DOHH2 (cell line): ENCODE data around the gene RSAD2.

Experiments
- H3F3A ChIP-seq: fragments of 200-600 bp; sonication (generic), shearing (Covaris generic); 2 replicates; pipeline ENCODE4 v1.6.0; 2016; ENCODE audit warnings: antibody characterized with exemption, mild to moderate bottlenecking; ENCODE audit not compliant: control insufficient read depth, insufficient read depth
- H3K27ac ChIP-seq: fragments of 200-600 bp; sonication (generic); 2 replicates; pipeline ENCODE4 v1.5.1; 2014; ENCODE audit warnings: low read depth, mild to moderate bottlenecking, low read length, moderate library complexity
- H3K27me3 ChIP-seq: fragments of 200-600 bp; sonication (generic); 2 replicates; pipeline ENCODE4 v1.6.1; 2014; ENCODE audit warnings: mild to moderate bottlenecking, low read length, mixed read lengths; ENCODE audit not compliant: control insufficient read depth
- H3K36me3 ChIP-seq: fragments of 200-600 bp; sonication (generic); 2 replicates; pipeline ENCODE4 v1.6.1; 2014; ENCODE audit warnings: mild to moderate bottlenecking, low read length, moderate library complexity, mixed read lengths; ENCODE audit not compliant: control insufficient read depth
- H3K4me1 ChIP-seq: fragments of 200-600 bp; sonication (generic); 2 replicates; pipeline ENCODE4 v1.6.1; 2014; ENCODE audit warnings: mild to moderate bottlenecking, low read length, mixed read lengths; ENCODE audit not compliant: control insufficient read depth
- H3K4me2 ChIP-seq: fragments of 200-600 bp; sonication (generic); 2 replicates; pipeline ENCODE4 v1.6.0; 2014; ENCODE audit warnings: mild to moderate bottlenecking, low read length, moderate library complexity
- H3K4me3 ChIP-seq: fragments of 200-600 bp; sonication (generic); 2 replicates; pipeline ENCODE4 v1.5.1; 2014; ENCODE audit warnings: mild to moderate bottlenecking, low read length, mixed read lengths
- H3K79me2 ChIP-seq: fragments of 200-600 bp; sonication (generic); 2 replicates; pipeline ENCODE4 v1.6.1; 2014; ENCODE audit warnings: mild to moderate bottlenecking, low read length, mixed read lengths; ENCODE audit not compliant: control insufficient read depth
- H3K9me2 ChIP-seq: fragments of 200-600 bp; sonication (generic); replicated peaks from 2 replicates; pipeline ENCODE4 v1.6.1; 2014; ENCODE audit warnings: mild to moderate bottlenecking, low read length, mixed read lengths; ENCODE audit not compliant: control insufficient read depth
- H3K9me3 ChIP-seq: fragments of 200-600 bp; sonication (generic); 2 replicates; pipeline ENCODE4 v1.6.1; 2014; ENCODE audit warnings: antibody characterized with exemption, low read length, mixed read lengths; ENCODE audit not compliant: control insufficient read depth, insufficient read depth
- H4K20me1 ChIP-seq: fragments of 200-600 bp; sonication (generic); 2 replicates; pipeline ENCODE4 v1.6.0; 2014; ENCODE audit warnings: low read depth, mild to moderate bottlenecking, antibody characterized with exemption, low read length, moderate library complexity; ENCODE audit not compliant: control insufficient read depth, insufficient read depth
- EZH2phosphoT487 ChIP-seq: fragments of 200-600 bp; sonication (generic); IDR thresholded peaks from 2 replicates; pipeline ENCODE4 v1.6.1; 2017; ENCODE audit warnings: borderline replicate concordance, mild to moderate bottlenecking, antibody characterized with exemption, low read length, moderate library complexity, mixed read lengths
- TF ChIP-seq, protein P1 (sequence below): fragments of 200-600 bp; sonication (generic); IDR thresholded peaks from one replicate; pipeline ENCODE4 v1.5.1; 2014; ENCODE audit warnings: antibody characterized with exemption, mild to moderate bottlenecking, low read depth, low read length; ENCODE audit not compliant: poor library complexity, severe bottlenecking

The RSAD2 gene

DNA sequence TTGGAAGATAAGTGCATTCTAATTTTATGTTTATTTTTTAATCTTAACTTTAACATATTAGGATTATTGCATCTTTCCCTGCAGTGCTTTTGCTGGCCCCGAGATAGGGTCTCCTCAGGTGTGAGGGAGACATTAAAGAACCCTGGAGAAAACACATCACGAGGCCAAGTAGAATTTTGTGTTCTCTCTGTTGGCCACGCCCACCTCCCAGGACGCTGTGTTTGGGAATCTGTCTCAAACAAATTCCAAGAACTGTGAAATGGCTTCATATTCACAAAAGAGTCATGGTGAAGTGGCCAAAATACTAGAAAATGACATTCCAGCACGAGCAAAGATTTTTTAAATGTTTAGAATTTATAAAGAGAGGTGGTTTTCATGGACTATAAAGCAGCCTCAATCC, 67.0 kb downstream of the RSAD2 start:
- Histone ChIP-seq H4K20me1 (no peaks in the 10 kb centered on the region), H3K4me2 (no peak overlapping the region), H3K27me3 (peaks cover 4% of the 10 kb centered on the region; the same call in 1 of the 2 replicates), H3K27ac (no peak overlapping the region), H3F3A (no peaks in the 10 kb centered on the region), H3K79me2 (no peaks in the 10 kb centered on the region), H3K36me3 (no peaks in the 10 kb centered on the region), H3K4me3 (no peak overlapping the region), H3K9me2 (no peaks in the 10 kb centered on the region), H3K4me1 (no peaks in the 10 kb centered on the region), H3K9me3 (no peaks in the 10 kb centered on the region)
- TF ChIP-seq, protein P1, sequence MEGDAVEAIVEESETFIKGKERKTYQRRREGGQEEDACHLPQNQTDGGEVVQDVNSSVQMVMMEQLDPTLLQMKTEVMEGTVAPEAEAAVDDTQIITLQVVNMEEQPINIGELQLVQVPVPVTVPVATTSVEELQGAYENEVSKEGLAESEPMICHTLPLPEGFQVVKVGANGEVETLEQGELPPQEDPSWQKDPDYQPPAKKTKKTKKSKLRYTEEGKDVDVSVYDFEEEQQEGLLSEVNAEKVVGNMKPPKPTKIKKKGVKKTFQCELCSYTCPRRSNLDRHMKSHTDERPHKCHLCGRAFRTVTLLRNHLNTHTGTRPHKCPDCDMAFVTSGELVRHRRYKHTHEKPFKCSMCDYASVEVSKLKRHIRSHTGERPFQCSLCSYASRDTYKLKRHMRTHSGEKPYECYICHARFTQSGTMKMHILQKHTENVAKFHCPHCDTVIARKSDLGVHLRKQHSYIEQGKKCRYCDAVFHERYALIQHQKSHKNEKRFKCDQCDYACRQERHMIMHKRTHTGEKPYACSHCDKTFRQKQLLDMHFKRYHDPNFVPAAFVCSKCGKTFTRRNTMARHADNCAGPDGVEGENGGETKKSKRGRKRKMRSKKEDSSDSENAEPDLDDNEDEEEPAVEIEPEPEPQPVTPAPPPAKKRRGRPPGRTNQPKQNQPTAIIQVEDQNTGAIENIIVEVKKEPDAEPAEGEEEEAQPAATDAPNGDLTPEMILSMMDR, result no peak
- no peak for TF ChIP-seq EZH2phosphoT487

DNA sequence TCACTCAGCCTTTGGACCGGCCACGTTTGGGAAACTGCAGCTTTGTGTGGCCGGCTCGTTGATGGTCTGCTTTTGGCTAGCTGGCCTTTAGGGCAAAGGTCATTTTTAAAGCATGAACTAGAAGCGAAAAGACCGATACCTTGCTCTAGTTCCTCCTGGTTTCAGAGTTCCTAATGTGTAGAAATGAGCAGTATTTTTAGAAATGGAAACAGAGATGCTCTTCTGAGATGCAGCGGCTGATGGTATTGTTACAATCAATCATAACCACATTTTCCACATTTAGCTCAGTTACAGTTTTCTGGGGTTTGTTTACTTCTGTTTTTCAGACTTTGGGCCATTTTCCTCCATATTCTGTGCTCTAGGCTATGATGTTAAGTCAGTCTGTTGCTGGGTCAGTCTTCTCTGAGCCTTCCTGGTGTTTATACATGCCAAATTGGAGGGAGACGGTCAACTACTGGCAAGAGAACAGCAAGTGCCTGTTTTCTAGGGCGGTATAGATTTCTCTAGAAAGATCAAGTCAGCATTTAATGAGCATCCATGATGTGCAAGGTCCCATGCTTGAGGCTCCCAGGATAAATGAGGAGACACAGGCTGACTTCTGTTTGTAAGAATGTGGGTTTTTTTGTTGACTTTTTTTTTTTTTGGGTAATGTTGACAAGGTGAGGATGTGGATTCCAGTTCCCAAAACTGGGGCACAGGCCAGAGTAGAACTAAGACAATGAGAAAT, 67.7 kb downstream of the RSAD2 start:
- H3K27ac ChIP-seq, result no peak overlapping the region
- no peaks in the 10 kb centered on the region for H4K20me1 ChIP-seq
- no peak overlapping the region for H3K4me3 ChIP-seq
- peaks cover 4% of the 10 kb centered on the region; the same call in 1 of the 2 replicates for H3K27me3 ChIP-seq
- H3K4me2 ChIP-seq, result no peak overlapping the region
- no peaks in the 10 kb centered on the region for H3F3A ChIP-seq
- H3K79me2 ChIP-seq, result no peaks in the 10 kb centered on the region
- TF ChIP-seq EZH2phosphoT487, result no peak
- TF ChIP-seq, protein P1, result no peak
- H3K36me3 ChIP-seq, result no peaks in the 10 kb centered on the region
- H3K4me1 ChIP-seq, result no peaks in the 10 kb centered on the region
- H3K9me2 ChIP-seq, result no peaks in the 10 kb centered on the region
- H3K9me3 ChIP-seq, result no peaks in the 10 kb centered on the region

DNA sequence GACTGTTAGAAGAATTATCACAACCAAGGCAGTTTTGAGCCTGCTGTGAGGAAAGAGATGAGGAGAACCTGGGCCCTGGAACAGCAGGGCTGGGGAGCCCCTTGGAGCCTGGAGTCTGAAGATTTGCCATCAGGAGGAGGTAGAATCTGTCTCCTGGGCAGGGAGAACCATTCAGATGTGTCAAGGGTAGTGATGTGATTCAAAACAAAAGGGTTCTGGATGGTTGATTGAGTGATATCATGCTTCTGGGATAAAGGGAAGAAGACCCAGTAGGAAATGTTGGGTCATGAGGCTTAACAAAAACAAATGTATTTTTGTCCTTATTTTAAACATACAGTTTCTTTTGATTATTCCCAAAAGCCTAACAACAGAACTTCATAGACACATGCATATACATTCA, 68.2 kb downstream of the RSAD2 start:
- no peaks in the 10 kb centered on the region for H3F3A ChIP-seq
- no peak overlapping the region for H3K27ac ChIP-seq
- H3K9me2 ChIP-seq, result no peaks in the 10 kb centered on the region
- no peak for TF ChIP-seq EZH2phosphoT487
- no peaks in the 10 kb centered on the region for H3K79me2 ChIP-seq
- H3K4me1 ChIP-seq, result no peaks in the 10 kb centered on the region
- H3K27me3 ChIP-seq, result peaks cover 4% of the 10 kb centered on the region; the same call in 1 of the 2 replicates
- H3K9me3 ChIP-seq, result no peaks in the 10 kb centered on the region
- no peaks in the 10 kb centered on the region for H3K36me3 ChIP-seq
- no peaks in the 10 kb centered on the region for H4K20me1 ChIP-seq
- H3K4me3 ChIP-seq, result no peak overlapping the region
- H3K4me2 ChIP-seq, result no peak overlapping the region

DNA sequence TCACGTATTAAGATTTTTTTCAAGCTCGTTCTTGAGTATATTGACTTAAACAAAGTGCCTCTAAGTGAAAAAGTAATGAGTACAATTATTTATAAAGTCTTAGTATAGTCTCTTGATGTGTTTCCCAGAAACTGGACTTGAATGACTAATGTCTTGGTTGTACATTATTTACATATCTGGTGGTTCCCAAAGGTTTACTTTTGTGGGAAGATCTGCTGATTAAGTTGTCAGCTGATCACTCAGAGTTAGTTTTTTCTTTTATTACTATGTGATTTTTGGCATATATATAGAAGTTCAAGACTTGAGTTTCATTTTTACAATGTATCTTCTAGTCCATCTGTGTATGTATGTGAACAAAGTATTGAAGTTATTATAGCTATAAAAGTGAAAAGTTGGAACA, 69.1 kb downstream of the RSAD2 start:
- no peak for TF ChIP-seq EZH2phosphoT487
- TF ChIP-seq, protein P1, result no peak
- peaks cover 4% of the 10 kb centered on the region; the same call in 1 of the 2 replicates for H3K27me3 ChIP-seq
- H3F3A ChIP-seq, result no peaks in the 10 kb centered on the region
- no peak overlapping the region for H3K4me2 ChIP-seq
- no peaks in the 10 kb centered on the region for H3K9me3 ChIP-seq
- no peaks in the 10 kb centered on the region for H3K36me3 ChIP-seq
- H3K9me2 ChIP-seq, result no peaks in the 10 kb centered on the region
- H4K20me1 ChIP-seq, result no peaks in the 10 kb centered on the region
- no peaks in the 10 kb centered on the region for H3K4me1 ChIP-seq
- H3K79me2 ChIP-seq, result no peaks in the 10 kb centered on the region
- H3K4me3 ChIP-seq, result no peak overlapping the region
- H3K27ac ChIP-seq, result no peak overlapping the region
